GM10847 (cell line): ENCODE data around the gene CDH24.

Experiments
- POLR2A ChIP-seq: IDR thresholded peaks from 2 replicates; pipeline ENCODE4 v1.6.1; 2011; ENCODE audit not compliant: insufficient read length; ENCODE audit errors: extremely low read depth

CDH24 gene, protein sequence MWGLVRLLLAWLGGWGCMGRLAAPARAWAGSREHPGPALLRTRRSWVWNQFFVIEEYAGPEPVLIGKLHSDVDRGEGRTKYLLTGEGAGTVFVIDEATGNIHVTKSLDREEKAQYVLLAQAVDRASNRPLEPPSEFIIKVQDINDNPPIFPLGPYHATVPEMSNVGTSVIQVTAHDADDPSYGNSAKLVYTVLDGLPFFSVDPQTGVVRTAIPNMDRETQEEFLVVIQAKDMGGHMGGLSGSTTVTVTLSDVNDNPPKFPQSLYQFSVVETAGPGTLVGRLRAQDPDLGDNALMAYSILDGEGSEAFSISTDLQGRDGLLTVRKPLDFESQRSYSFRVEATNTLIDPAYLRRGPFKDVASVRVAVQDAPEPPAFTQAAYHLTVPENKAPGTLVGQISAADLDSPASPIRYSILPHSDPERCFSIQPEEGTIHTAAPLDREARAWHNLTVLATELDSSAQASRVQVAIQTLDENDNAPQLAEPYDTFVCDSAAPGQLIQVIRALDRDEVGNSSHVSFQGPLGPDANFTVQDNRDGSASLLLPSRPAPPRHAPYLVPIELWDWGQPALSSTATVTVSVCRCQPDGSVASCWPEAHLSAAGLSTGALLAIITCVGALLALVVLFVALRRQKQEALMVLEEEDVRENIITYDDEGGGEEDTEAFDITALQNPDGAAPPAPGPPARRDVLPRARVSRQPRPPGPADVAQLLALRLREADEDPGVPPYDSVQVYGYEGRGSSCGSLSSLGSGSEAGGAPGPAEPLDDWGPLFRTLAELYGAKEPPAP

DNA sequence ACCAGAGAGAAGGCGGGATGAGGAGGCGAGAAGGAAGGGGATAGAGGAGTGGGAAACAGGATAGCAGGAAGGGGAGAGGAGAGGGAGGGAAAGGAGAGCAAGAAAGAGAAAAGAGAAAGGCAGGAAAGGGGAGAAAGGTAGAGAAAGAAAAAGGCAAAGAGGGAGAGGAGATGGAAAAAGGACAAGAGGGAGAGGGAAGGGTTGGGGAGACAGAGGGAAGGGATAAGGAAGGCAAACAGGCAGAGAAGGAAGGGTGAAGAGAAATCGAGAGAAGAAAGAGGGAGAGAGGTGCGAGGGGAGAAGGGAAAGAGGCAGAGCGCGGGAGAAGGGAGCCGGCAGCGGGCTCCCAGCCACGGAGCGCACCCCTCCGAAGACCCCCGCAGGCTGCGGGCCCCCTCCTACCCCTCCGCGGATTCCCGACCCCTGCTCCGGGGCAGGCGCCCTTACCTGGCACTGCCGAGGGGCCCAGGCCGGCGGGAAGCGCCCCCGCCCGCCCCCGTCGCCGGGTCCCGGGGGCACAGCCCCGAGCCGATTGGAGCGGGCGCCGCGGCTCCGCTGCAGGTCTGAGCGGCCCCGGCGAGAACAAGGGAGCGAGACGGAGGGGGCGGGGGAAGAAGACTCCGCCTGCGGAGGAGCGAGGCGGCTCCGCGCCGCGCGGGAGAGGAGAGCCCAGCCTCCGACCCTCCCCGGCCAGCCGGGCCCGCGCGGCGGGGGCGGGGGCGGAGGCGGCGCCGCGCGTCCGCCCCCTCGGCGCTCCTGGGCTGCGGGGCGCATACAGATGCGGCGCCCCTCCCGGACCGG, at the start of gene CDH24:
TSS of gene CDH24 (minus strand) at position 565 of the 801 bp plus-strand sequence. CDS start 1,787 bp downstream, outside the sequence.
- no peak for TF ChIP-seq POLR2A

DNA sequence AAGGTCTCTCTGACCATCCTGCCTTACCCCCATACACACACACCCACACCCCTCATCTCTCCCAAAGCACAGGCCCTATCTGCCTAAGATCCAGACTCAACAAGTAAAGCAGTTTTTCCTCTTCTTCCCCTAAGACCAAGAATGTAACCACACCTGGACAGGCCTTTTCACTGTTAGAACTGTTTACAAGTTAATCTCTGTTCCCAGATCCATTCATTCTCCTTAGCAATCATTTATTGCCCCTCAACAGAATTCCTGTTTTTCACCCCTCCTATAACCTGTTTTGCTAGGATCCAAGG, 49.4 kb upstream of the CDH24 start:
- TF ChIP-seq POLR2A = no peak

DNA sequence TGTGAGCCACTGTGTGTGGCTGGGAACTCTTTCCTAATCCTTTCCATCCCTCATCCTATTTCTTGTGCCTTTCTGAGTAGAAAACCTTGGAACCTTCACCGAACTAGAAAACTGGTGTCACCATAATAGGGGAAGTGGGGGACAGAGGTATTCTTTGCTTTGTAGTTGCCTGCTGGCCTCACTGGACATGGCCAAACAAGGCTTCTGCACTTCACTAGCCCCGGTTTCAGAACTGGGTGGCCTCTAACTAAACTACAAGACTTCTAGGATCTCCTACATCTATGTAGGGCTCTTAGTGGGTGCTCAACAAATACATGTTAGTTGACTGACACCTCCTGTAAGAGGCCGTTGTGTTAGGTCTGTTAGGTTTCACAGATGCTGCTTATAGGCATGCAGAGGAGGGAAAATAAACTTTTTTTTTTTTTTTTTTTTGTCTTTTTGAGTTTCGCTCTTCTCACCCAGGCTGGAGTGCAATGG, 48.1 kb upstream of the CDH24 start:
- TF ChIP-seq POLR2A = no peak

DNA sequence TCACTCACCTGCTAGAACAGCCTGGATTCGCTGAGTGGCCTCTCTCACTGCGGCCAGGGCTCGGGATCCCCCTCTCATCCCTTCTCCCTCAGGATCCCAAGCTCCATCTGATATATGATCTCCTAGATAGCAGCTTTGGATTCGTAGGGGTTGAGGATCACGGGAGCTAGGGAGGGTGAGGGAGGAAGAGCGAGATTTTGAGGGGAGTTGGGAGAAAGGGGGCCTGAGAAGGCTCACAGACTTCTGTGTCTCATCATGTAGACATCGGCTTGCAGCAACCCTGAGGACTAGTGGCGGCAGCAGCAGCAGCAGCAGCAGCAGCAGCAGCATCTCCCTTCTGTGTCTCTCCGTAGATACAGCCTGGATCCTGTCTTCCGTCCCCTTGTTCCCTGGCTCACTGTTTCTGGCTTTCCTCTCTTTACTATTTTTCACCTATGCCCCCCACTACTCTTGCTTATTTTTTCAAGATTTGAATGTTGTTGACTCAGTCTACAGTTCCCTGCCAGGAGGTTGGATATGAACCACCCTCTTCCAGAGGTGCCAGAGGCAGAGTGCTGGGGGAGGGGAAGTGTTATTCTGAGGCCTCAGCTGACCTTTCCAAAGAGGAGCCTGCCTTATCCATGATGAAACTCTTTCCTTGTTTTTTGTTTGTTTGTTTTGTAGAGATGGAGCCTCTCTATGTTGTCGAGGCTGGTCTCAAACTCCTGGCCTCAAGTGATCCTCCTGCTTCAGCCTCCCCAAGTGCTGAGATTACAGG, 47.4 kb upstream of the CDH24 start, which contains the start of gene CIROP:
TSS of gene CIROP (minus strand) at position 399 of the 757 bp plus-strand sequence. CDS start at position 330, 69 bp downstream.
- no peak for TF ChIP-seq POLR2A

DNA sequence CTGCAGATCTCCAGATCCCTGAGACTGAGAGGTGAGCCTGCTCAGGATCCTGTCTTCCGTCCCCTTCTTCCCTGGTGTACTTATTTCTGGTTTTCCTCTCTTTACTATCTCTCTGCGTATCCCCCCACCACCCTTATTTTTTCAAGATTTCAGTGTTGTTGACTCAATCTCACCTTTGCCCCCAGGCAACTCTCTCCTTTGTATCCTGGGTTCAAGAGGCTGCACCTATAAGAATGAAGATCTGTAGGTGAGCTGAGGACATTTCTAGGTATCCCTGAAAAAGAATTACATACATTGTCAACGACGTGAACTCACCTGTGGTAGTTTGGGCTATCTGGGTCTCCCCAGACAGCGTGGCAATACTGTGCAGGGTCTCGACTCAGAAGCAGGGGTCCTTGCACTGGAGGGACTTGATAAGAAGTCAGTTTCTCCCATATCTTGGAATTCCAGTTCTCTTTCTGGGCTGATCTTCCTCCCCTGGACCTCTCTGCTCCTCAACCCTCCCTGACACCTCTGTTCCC, 46.8 kb upstream of the CDH24 start:
- TF ChIP-seq POLR2A = no peak

DNA sequence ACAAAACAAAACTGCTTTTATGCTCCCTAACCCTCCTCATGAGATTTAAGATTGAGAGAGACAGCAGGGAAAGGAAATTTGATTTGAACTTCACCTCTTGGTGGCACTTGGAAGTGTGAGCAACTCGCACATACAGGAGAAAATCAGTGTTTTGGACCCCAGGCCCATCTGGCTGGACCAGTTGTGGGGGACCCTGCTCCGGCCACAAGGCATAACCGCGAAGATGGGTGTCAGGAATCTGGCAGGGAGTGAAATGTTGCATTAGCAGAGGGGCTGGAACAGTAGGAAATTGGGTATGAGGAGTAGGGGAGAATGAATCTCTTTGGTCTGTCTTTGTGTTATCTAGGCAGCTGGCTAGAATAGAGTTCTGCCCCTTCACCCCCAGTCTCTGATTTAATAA, 46.3 kb upstream of the CDH24 start:
- no peak for TF ChIP-seq POLR2A

DNA sequence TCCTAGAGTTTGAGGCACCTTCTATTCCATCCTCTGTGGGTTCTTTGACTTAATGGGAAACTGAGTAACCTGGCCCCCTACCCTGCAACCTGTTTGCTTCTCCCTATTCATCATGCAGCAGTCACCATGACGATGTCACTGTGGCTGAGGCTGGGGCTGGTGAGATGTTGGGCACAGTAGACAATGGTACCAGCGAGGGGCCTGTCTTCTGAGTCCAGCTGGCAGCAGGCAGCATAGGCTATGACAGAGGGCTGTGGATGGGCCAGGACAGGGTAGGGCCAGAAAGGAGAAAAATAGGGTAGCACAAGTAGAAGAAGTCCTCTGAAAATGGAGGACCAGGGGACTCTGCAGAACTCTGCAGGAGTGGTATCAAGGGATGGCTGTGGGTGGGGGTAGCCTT, 45.5 kb upstream of the CDH24 start:
- TF ChIP-seq POLR2A = no peak

DNA sequence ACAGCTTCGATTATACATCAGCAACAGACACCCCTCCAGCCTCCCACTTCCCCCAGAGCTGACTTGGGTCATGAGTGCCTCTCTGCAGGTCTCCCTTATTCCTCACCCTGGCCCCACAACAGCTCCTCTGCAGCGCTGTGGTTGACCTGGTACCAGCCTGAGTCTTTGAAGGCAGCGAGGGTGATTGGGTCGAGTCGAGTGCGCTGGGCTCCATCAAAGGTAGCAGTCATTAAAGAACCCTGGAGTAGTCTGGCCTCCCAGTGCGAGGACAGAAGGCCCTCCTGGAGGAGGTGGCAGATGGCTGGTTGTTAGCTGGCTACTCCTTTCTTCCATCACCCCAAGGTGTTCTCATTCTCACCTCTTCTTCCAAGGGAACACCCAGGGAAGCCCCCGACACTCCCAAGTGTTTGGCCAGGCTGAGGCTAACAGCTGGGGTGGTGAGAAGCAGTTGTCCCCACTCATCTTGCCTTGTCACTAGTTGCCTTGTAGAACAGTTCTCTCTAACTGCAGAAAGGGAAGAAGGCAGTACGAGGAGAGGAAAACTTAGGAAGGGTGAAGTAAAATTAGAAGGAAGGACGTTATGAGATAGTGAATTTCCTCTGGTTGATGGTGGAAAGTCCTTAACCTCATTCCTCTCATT, 44.8 kb upstream of the CDH24 start:
- TF ChIP-seq POLR2A = no peak

DNA sequence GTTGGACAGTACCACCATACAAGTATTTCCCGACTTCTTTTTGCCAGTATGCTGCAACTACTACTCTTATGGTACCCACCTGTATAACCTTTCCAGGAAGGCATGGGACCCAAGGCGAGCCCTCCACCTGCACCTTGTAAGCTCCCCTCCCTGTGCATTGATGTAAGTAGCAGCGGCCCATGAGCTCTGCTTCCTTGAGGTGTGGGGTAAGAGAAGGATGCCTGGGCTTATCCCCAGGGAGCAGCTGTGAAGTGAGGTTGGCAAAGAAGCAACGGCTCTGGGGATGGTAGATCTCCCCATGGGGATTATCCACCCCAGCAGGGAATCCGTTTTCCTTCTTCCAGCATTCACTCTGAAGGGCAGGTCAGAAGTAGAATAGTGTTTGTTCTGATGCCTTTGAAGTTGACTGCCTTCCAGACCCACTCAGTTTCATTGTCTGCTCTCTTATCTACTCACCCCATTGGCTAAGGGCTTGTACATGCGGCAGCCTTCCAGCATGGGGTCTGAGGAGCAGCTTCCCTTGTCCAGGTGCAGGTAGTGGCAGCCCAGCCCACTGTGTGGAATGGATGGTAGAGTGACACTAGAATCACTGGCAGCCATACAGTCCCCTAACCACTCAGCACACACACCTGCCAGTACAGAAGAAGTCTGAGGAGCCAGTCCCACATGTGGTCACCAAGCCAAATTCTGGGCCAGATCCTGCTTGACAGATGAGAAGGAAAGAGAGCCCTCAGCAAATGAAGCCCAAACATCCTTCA, 44.1 kb upstream of the CDH24 start:
- TF ChIP-seq POLR2A = no peak

DNA sequence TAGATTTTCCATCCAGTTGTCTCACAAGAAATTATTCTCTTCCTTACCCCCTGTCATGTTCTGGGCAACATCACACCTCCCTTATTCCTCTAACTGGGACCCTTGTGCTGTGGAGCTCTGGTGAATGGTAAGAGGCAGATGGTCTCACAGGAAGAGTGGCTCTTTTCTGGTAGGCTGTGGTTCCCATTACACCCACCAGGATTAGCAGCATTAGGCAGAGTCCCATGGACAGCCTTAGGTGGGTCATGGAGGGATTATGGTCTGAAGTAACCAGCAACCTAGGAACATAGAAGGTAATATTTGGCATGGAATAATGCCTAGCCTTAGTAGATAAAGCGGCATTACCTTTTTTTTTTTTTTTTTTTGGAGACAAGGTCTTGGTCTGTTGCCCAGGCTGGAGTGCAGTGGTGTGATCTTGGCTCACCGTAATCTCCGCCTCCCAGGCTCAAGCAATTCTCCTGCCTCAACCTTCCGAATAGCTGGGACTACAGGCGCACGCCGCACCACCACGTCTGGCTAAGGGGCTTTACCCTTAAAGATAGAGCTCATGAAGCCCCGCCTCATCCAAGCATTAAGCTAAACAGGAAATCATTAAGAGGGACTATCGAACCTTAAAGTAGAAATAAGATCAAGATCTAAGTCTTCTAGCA, 42.0 kb upstream of the CDH24 start:
- TF ChIP-seq POLR2A = no peak

DNA sequence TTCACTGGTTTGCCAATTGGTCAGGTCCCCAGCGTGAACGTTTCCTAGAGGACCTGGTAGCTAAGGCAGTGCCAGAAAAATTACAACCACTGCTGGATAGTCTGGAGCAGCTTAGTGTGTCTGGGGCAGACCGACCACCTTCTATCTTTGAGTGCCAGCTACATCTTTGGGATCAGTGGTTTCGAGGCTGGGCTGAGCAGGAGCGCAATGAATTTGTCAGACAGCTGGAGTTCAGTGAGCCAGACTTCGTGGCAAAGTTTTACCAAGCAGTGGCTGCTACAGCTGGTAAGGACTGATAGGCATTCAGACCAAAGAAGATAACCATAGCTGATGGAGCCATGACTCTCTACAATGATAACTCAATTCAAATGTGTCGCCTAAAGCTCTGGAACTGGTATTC, 40.5 kb upstream of the CDH24 start:
- no peak for TF ChIP-seq POLR2A

DNA sequence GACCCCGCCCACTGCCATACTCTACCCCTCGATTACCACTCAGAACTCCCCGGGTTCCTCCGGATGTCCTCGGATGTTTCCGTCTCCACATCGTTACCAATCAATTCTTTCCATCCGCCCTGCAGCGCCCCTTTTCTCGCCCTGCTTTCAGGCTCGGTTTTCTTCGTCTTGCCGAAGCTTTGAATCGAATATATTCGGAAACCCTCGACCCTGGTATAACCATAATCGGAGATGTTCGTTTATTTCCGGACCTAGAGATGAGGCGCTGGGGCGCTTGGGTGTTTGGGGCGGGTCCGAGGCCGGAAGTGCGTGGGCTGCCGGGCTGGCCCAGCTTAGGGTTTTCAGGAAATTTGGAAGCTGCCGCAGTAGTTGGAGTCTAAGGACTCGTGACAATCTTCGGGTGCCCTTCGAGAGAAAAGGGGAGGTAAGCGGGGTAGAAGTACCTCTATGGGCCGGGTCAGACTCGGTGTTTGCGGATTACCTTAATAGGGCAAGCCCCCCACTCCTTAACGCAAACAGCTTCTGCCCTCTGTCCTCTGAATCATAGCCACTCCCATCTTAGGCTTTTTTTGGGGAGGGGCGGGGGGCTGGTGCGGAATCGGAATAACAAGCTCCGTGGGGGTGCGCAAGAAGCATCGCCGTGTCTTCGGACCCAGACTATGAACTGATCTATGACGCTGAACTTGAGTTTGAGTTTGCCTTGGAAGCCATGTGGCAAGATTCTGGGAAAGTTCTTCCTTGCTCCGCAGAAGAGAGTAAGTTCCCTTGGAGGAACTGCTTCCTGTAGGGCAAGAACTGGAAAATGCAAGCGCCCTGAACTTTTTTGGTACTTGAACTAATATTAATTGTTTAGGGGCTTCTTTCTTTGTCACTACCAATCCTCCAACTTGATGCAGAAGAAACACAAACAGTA, 38.1 kb upstream of the CDH24 start, which contains the start of gene C14orf119:
TSS of gene C14orf119 (plus strand) at position 310 of the 913 bp plus-strand sequence. CDS start 2,154 bp downstream, outside the sequence.
- peak; percentile 56 for TF ChIP-seq POLR2A
